Central memory CD8-positive, alpha-beta T cell (primary cell): ENCODE results near the gene ARFGAP1.
"Not testable (repeated sequence)": the region's sequence is repeated elsewhere in the genome, so short reads cannot be mapped to it uniquely, and the experiment has no call there.

Experiments used
- ATAC-seq: fragments of 150-1000 bp; cut with Tn5 transposase; replicated peaks from 2 replicates; pipeline ENCODE4 v1.10.0; 2022; ENCODE audit warnings: mild to moderate bottlenecking, moderate FRiP score, moderate number of reproducible peaks; ENCODE audit not compliant: poor library complexity, severe bottlenecking; ENCODE audit errors: extremely low read depth
- DNase-seq, 2 donors: peaks; one replicate each; pipeline ENCODE4 v3.0.0; 2021; ENCODE audit warnings: low spot score in 2 of 2
- H3K27ac Mint-ChIP-seq: one replicate; pipeline ENCODE4 v1.8.0; 2022; ENCODE audit warnings: low read depth, mild to moderate bottlenecking, moderate library complexity, mixed read lengths
- H3K27me3 Mint-ChIP-seq: one replicate; pipeline ENCODE4 v1.8.0; 2022; ENCODE audit warnings: mixed read lengths
- H3K36me3 Mint-ChIP-seq: one replicate; pipeline ENCODE4 v1.8.0; 2022; ENCODE audit warnings: mild to moderate bottlenecking, moderate library complexity, mixed read lengths; ENCODE audit not compliant: insufficient read depth
- H3K4me1 Mint-ChIP-seq: one replicate; pipeline ENCODE4 v1.8.0; 2022; ENCODE audit warnings: mixed read lengths
- H3K4me3 Mint-ChIP-seq: one replicate; pipeline ENCODE4 v1.8.0; 2022; ENCODE audit warnings: mild to moderate bottlenecking, moderate library complexity, mixed read lengths
- H3K9me3 Mint-ChIP-seq: one replicate; pipeline ENCODE4 v1.8.0; 2022; ENCODE audit warnings: mixed read lengths

ARFGAP1 gene

GRCh38 chr20:63329331-63330083 lies 56.9 kb downstream of the ARFGAP1 start:
- no peak overlapping the region for H3K27ac Mint-ChIP-seq
- no peaks in the 10 kb centered on the region for H3K4me1 Mint-ChIP-seq
- H3K36me3 Mint-ChIP-seq: no peaks in the 10 kb centered on the region
- H3K4me3 Mint-ChIP-seq: no peak overlapping the region
- peaks cover 21% of the 10 kb centered on the region for H3K27me3 Mint-ChIP-seq
- DNase-seq (no peak), ATAC-seq (no peak)
- peaks cover 8% of the 10 kb centered on the region for H3K9me3 Mint-ChIP-seq

GRCh38 chr20:63330084-63330760 lies 57.6 kb downstream of the ARFGAP1 start:
- H3K27ac Mint-ChIP-seq: no peak overlapping the region
- no peak for ATAC-seq
- no peak overlapping the region for H3K4me3 Mint-ChIP-seq
- peaks cover 24% of the 10 kb centered on the region for H3K27me3 Mint-ChIP-seq
- no peaks in the 10 kb centered on the region for H3K36me3 Mint-ChIP-seq
- H3K9me3 Mint-ChIP-seq: peaks cover 8% of the 10 kb centered on the region
- no peaks in the 10 kb centered on the region for H3K4me1 Mint-ChIP-seq
- DNase-seq: no peak

GRCh38 chr20:63330940-63331339 lies 58.3 kb downstream of the ARFGAP1 start:
- Mint-ChIP-seq H3K4me1 (no peaks in the 10 kb centered on the region), H3K9me3 (peaks cover 8% of the 10 kb centered on the region)

DNA sequence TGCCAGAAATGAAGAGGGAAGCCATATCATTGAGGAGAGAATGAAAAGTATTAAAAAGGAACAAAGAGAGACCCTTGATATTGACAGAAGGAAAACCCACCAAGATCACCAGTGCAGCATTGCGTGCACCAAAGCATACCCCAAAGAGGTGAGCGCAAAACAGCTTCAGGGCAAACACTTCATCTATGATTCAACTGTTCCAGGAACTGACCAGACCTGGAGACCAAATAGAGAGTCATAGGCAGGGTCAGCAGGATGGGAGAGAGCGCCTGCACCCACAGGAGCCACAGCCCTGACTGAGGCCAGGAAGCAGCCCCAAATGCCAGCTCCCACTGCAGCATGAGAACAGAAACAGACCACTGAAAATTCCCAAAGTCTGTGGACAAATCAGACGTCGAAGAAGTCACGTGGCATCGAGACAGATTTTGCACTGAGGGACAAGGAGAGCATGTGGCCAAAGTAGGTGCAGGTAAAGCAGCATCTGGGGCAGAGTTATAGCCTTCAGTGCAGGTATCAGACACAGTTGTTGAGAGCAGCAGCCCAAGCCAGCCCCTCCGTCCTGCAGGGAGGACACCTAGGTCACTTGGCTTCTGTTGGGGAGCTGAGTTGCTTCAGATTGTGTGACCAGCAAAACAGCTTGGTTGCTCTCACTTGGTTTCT lies 59.3 kb downstream of the ARFGAP1 start:
- no peak for DNase-seq
- no peak overlapping the region for H3K4me3 Mint-ChIP-seq
- H3K36me3 Mint-ChIP-seq: no peaks in the 10 kb centered on the region
- peaks cover 8% of the 10 kb centered on the region for H3K9me3 Mint-ChIP-seq
- peaks cover 40% of the 10 kb centered on the region for H3K27me3 Mint-ChIP-seq
- H3K27ac Mint-ChIP-seq: no peak overlapping the region
- H3K4me1 Mint-ChIP-seq: no peaks in the 10 kb centered on the region
- no peak for ATAC-seq

More at GRCh38 chr20:63330940-63331339, 58.3 kb downstream of the ARFGAP1 start:
- Mint-ChIP-seq H3K4me3 (no peak overlapping the region), H3K36me3 (no peaks in the 10 kb centered on the region), H3K27me3 (peaks cover 31% of the 10 kb centered on the region), H3K27ac (no peak overlapping the region)
- ATAC-seq: no peak
- DNase-seq: no peak

DNA sequence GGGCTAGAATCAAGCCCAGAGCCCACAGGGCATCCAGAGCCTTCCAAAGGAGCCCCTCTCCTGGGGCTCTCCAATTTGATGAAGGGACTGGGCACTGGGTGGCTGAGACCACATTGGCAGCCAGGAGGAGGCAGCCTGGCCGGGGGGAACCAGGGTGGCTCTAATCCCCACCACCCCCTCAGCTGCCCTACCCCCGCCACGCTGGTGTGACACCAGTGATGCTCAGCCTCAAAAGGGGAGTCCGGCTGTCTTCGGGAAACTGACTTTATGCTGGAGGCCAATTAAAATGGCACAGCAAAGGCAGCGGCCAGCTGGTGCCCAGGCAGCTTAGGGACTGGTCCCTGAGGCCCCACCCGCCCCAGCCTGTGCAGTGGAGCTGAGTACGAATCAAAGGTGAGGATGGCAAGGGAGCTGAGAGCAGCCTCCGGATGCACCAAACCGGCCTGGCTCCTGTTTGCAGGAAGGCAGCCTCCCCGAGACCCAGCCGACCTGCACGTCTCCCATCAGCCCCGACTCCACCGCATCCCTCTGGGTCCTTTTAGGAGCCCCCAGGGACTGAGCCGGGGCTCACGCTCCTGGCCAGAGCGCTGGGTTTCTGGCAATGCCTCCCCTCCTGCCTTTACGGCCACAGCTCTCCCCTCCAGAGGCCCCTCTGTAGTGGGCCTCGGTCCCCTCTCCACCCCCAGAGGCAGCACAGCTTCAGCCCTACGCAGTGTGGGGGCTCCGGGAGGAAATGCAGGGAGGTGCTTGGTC lies 60.1 kb downstream of the ARFGAP1 start:
- peaks cover 8% of the 10 kb centered on the region for H3K9me3 Mint-ChIP-seq
- H3K27ac Mint-ChIP-seq: no peak overlapping the region
- H3K4me1 Mint-ChIP-seq: no peaks in the 10 kb centered on the region
- ATAC-seq: no peak
- DNase-seq: no peak
- no peak overlapping the region for H3K4me3 Mint-ChIP-seq
- no peaks in the 10 kb centered on the region for H3K36me3 Mint-ChIP-seq
- H3K27me3 Mint-ChIP-seq: peaks cover 46% of the 10 kb centered on the region

- Mint-ChIP-seq H3K36me3 (no peaks in the 10 kb centered on the region), H3K27me3 (peaks cover 53% of the 10 kb centered on the region), H3K27ac (no peak overlapping the region), H3K4me3 (no peak overlapping the region), H3K4me1 (no peaks in the 10 kb centered on the region), H3K9me3 (peaks cover 8% of the 10 kb centered on the region)
- DNase-seq (no peak), ATAC-seq (no peak)
Measured at GRCh38 chr20:63333241-63333836, 60.7 kb downstream of the ARFGAP1 start.

GRCh38 chr20:63334356-63334755 lies 61.7 kb downstream of the ARFGAP1 start:
- no peak for ATAC-seq
- DNase-seq: no peak
- no peaks in the 10 kb centered on the region for H3K36me3 Mint-ChIP-seq
- peaks cover 11% of the 10 kb centered on the region for H3K9me3 Mint-ChIP-seq
- no peak overlapping the region for H3K27ac Mint-ChIP-seq
- no peaks in the 10 kb centered on the region for H3K4me1 Mint-ChIP-seq
- peaks cover 63% of the 10 kb centered on the region for H3K27me3 Mint-ChIP-seq
- H3K4me3 Mint-ChIP-seq: no peak overlapping the region

DNA sequence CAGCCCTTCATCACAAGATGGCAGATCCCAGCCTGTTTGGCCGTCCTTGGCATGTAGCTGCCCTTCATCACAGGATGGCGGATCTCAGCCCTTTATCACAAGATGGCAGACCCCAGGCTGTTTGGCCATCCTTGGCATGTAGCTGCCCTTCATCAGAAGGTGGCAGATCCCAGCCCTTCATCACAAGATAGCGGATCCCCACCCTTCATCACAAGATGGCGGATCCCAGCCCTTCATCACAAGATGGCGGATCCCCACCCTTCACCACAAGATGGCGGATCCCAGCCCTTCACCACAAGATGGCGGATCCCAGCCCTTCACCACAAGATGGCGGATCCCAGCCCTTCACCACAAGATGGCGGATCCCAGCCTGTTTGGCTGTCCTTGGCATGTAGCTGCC lies 62.4 kb downstream of the ARFGAP1 start:
- DNase-seq, H3K27ac Mint-ChIP-seq, H3K36me3 Mint-ChIP-seq, ATAC-seq, H3K4me1 Mint-ChIP-seq, H3K4me3 Mint-ChIP-seq: not testable (repeated sequence)
- peaks cover 14% of the 10 kb centered on the region for H3K9me3 Mint-ChIP-seq
- H3K27me3 Mint-ChIP-seq: peaks cover 65% of the 10 kb centered on the region

DNA sequence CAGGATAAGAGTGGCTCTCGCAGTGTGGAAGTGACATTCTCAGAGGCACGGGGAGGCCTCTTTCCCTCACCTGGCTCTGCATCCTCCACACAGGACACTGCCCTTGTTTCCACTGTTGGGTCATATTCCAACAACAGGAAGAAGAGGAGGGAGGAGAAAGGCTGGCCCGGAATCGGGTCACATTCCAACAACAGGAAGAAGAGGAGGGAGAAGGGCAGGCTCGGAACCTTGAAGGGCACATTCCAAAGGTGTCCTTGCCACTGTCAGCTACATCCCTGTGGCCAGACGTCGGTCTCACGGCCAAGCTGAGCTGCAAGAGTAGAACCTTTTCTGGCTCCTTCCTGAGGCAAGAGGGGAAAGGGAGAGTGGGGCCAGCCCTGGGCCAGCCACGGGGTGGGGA lies 63.1 kb downstream of the ARFGAP1 start:
- H3K4me3 Mint-ChIP-seq: no peak overlapping the region
- no peaks in the 10 kb centered on the region for H3K4me1 Mint-ChIP-seq
- peaks cover 67% of the 10 kb centered on the region for H3K27me3 Mint-ChIP-seq
- DNase-seq (no peak), ATAC-seq (no peak)
- H3K36me3 Mint-ChIP-seq: peaks cover 1% of the 10 kb centered on the region
- no peak overlapping the region for H3K27ac Mint-ChIP-seq
- H3K9me3 Mint-ChIP-seq: peaks cover 14% of the 10 kb centered on the region

- no peak for DNase-seq
- Mint-ChIP-seq H3K36me3 (peaks cover 1% of the 10 kb centered on the region), H3K9me3 (peaks cover 14% of the 10 kb centered on the region), H3K27me3 (peaks cover 73% of the 10 kb centered on the region), H3K4me3 (no peak overlapping the region), H3K4me1 (no peaks in the 10 kb centered on the region), H3K27ac (no peak overlapping the region)
- no peak for ATAC-seq
Measured at GRCh38 chr20:63336232-63336752, 63.7 kb downstream of the ARFGAP1 start.

DNA sequence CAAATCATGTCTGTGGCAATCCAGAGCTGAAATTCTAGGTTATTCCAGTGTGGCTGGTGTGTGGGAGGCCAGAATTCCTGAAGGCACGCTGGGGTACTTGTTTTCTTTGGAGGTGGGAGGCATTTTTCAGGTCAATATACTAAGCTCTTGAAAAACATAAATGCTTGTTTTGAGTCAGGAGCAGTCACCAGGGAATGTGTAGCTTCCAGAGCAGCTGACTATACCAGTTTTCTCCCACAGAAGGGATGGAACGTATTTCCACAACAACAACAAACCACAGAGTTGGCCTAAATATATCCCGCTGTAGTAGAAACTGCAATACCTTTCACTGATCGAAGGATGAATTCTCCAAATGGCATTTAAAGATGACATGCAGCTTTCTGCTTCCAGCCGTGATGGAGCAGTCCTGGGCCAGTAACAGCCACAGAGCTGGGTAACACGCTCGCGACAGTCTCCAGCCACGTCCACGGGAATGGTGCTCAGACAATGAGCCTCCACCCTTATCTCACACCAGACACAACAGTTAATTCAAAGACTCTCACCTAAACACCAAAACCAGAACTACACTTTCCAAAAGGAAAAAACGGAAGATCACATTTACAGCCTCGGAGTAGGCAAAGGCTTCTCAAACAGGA lies 65.3 kb downstream of the ARFGAP1 start:
- H3K27me3 Mint-ChIP-seq: peaks cover 78% of the 10 kb centered on the region
- no peak overlapping the region for H3K27ac Mint-ChIP-seq
- ATAC-seq: no peak
- peaks cover 6% of the 10 kb centered on the region for H3K9me3 Mint-ChIP-seq
- H3K4me1 Mint-ChIP-seq: no peaks in the 10 kb centered on the region
- no peak overlapping the region for H3K4me3 Mint-ChIP-seq
- peaks cover 4% of the 10 kb centered on the region for H3K36me3 Mint-ChIP-seq
- DNase-seq: no peak
